Tibial nerve (tissue), 4 donors: ENCODE measurements around the gene SLC28A3. TPM values are rescaled to one million over a fixed set of nuclear protein-coding genes. Genes with fewer than 3 reads are reported as not detected.

ENCODE experiments used
- DNase-seq, 2 donors: peaks; one replicate each; pipeline ENCODE4 v3.0.0-alpha.2; 2019; ENCODE audit warnings: low spot score in 2 of 2
- H3K27ac ChIP-seq, 4 donors: fragments of 200-600 bp; sonication (generic) in 3 of 4; one replicate each; pipeline ENCODE4 v1.5.1; 2017 to 2019; ENCODE audit warnings: mild to moderate bottlenecking in 1 of 4
- H3K27me3 ChIP-seq, 2 donors: fragments of 200-600 bp; sonication (generic) in 1 of 2; one replicate each; pipeline versions ENCODE4 v1.5.1 to v1.6.0; 2017 to 2019
- H3K36me3 ChIP-seq, 3 donors: fragments of 200-600 bp; sonication (generic); one replicate each; pipeline ENCODE4 v1.5.1; 2018 to 2019
- H3K4me1 ChIP-seq, 4 donors: fragments of 200-600 bp; sonication (generic) in 3 of 4; one replicate each; pipeline ENCODE4 v1.5.1; 2017 to 2019
- H3K4me3 ChIP-seq, 4 donors: fragments of 200-600 bp; sonication (generic) in 3 of 4; one replicate each; pipeline ENCODE4 v1.5.1; 2017 to 2019; ENCODE audit warnings: mild to moderate bottlenecking in 1 of 4, moderate library complexity in 1 of 4
- H3K9me3 ChIP-seq, 4 donors: fragments of 200-600 bp; sonication (generic) in 3 of 4; one replicate each; pipeline ENCODE4 v1.5.1; 2017 to 2019
- EP300 ChIP-seq, 2 donors: sonication (generic); formaldehyde crosslinking; IDR thresholded peaks; one replicate each; pipeline ENCODE4 v1.6.1; 2017; ENCODE audit warnings: antibody characterized with exemption in 2 of 2, mild to moderate bottlenecking in 1 of 2
- POLR2A ChIP-seq, 2 donors: fragments of 450-650 bp; IDR thresholded peaks; one replicate each; pipeline ENCODE4 v1.6.1; 2017; ENCODE audit warnings: antibody characterized with exemption in 2 of 2, mild to moderate bottlenecking in 2 of 2, moderate library complexity in 2 of 2
- WGBS, 2 donors: methylation state at CpG; one replicate each; pipeline ENCODE4 v1.1.5; 2018; 5-methylcytosine and 5-hydroxymethylcytosine counted together
- total RNA-seq, 4 donors: library from RNA; depleted of rRNA; stranded (reverse); fragments of >200 nt; gene quantifications; one replicate each; pipeline ENCODE4 v1.1.0, GENCODE V29; 2016
- TF ChIP-seq, protein P1 (sequence below), 5 experiments: fragments of 200-600 bp in 3 of 5; fragments of 450-650 bp in 2 of 5; sonication (generic) in 3 of 5; IDR thresholded peaks; one replicate each; pipeline ENCODE4 v1.5.1; 2016 to 2019; ENCODE audit warnings: antibody characterized with exemption in 5 of 5, mild to moderate bottlenecking in 3 of 5, moderate library complexity in 2 of 5

The SLC28A3 gene
- total RNA-seq, 4 donors from 2014 or later, result 0.44 TPM; not detected in 3

DNA sequence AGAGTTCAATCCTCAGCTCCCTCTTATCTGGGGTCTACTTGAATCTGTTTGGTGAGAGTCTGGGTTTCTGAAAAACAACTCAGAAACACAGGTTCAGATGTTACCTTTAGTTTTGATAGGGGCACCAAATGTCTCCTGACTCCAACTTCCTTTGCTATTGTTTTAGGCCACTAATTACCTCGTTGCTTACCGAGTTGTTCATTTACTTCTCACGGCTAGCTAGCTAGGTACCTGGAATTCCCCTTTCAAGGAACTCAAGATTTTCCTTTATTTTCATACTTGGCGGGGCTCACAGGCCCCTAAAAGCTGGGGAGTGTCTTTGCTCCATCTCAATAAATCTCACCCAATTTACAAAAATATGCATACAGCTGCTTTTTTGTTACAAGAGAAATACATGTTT, 111.4 kb downstream of the SLC28A3 start:
- no peaks in the 10 kb centered on the region for H3K9me3 ChIP-seq
- TF ChIP-seq, protein P1, sequence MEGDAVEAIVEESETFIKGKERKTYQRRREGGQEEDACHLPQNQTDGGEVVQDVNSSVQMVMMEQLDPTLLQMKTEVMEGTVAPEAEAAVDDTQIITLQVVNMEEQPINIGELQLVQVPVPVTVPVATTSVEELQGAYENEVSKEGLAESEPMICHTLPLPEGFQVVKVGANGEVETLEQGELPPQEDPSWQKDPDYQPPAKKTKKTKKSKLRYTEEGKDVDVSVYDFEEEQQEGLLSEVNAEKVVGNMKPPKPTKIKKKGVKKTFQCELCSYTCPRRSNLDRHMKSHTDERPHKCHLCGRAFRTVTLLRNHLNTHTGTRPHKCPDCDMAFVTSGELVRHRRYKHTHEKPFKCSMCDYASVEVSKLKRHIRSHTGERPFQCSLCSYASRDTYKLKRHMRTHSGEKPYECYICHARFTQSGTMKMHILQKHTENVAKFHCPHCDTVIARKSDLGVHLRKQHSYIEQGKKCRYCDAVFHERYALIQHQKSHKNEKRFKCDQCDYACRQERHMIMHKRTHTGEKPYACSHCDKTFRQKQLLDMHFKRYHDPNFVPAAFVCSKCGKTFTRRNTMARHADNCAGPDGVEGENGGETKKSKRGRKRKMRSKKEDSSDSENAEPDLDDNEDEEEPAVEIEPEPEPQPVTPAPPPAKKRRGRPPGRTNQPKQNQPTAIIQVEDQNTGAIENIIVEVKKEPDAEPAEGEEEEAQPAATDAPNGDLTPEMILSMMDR (IDR thresholded peaks at IDR 0.05), result no peak
- no peak for TF ChIP-seq POLR2A (IDR thresholded peaks at IDR 0.05)
- no peak for TF ChIP-seq EP300 (IDR thresholded peaks at IDR 0.05)

DNA sequence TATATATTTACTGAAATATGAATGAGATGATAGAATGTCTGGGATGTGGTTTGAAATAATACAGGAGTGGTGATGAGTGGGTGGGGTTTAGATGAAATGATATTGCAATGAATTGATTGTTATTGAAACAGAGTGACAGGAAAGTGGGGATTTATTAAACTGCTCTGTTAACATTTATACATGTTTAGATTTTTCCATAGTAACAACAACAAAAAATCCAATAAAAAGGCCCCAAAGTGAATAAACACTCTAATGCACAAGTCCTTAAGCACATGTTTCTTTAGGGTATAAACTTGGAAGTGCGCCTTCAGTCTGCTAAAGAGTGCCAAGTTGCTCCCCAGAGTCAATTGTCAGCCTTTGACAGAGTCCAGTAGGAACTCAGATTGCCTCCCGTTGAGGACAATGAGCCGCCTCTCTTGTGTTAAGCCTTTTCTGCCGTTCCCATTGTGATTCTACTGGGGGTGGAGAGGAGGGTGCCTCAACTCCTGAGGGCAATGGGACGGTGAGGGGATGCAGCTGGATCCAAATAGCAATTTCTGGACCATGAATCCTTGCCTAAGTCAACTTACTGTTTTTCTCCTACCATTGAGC, 112.3 kb downstream of the SLC28A3 start:
- WGBS, 2 donors, result 38 to 56% methylated on average over 5 of the region's 5 CpGs
- no peaks in the 10 kb centered on the region for H3K36me3 ChIP-seq
- TF ChIP-seq EP300 (IDR thresholded peaks at IDR 0.05) (no peak), POLR2A (IDR thresholded peaks at IDR 0.05) (no peak)
- TF ChIP-seq, protein P1 (IDR thresholded peaks at IDR 0.05), result no peak

More for the DNA sequence above, 111.4 kb downstream of the SLC28A3 start:
- Histone ChIP-seq H3K4me3 (no peak overlapping the region), H3K36me3 (no peaks in the 10 kb centered on the region), H3K27me3 (no peaks in the 10 kb centered on the region), H3K4me1 (peaks cover 0 to 19% (median 11%) of the 10 kb centered on the region in 4 donors), H3K27ac (no peak overlapping the region)
- DNase-seq, result no peak
- WGBS, 2 donors, result 81 to 88% methylated on average over 4 of the region's 4 CpGs

DNA sequence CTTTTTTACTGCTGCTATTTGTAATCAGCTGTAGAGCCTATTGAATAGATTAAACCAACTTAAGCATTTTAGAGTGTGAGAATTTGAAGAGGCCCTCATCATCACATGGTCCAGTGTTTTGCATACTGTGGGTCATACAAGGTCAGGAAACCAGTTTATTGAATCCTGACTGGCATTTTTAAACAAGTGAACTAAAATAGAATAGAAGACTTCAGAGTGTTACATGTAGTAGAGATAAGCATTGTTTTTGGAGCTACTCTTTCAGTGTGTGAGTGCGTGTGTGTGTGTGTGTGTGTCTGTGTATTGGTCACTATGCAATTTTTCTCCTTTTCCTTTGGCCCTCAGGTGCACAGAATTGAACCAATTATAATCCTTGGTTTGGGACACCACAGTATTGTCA, 114.4 kb downstream of the SLC28A3 start:
- Histone ChIP-seq H3K27me3 (no peaks in the 10 kb centered on the region), H3K4me1 (peaks cover 0 to 12% (median 8%) of the 10 kb centered on the region in 4 donors), H3K27ac (no peak overlapping the region), H3K9me3 (peaks cover 0 to 8% (median 0%) of the 10 kb centered on the region in 4 donors), H3K36me3 (no peaks in the 10 kb centered on the region), H3K4me3 (no peak overlapping the region)
- TF ChIP-seq POLR2A (IDR thresholded peaks at IDR 0.05) (no peak), EP300 (IDR thresholded peaks at IDR 0.05) (no peak)
- TF ChIP-seq, protein P1 (IDR thresholded peaks at IDR 0.05), result no peak
- 72% methylated on average over 1 of the region's 1 CpG for WGBS, 2 donors
- no peak for DNase-seq

More for the DNA sequence above, 112.3 kb downstream of the SLC28A3 start:
- no peak for DNase-seq
- no peaks in the 10 kb centered on the region for H3K9me3 ChIP-seq
- peaks cover 0 to 19% (median 11%) of the 10 kb centered on the region in 4 donors for H3K4me1 ChIP-seq
- H3K27ac ChIP-seq, result no peak overlapping the region
- no peaks in the 10 kb centered on the region for H3K27me3 ChIP-seq
- no peak overlapping the region for H3K4me3 ChIP-seq
